Activated T-cell treated with anti-CD3 and anti-CD28 coated beads, Interleukin-2, amount 50 U/mL, for 24 hours (primary cell): ENCODE data around the gene PRMT7.

Source experiments
- DNase-seq: peaks from one replicate; pipeline ENCODE4 v3.0.0-alpha.2; 2020
- H3K27ac Mint-ChIP-seq: 2 replicates; pipeline ENCODE4 v1.8.0; 2020; ENCODE audit warnings: mild to moderate bottlenecking, mixed read lengths
- H3K27me3 Mint-ChIP-seq: 2 replicates; pipeline ENCODE4 v1.8.0; 2020; ENCODE audit warnings: mixed read lengths
- H3K36me3 Mint-ChIP-seq: 2 replicates; pipeline ENCODE4 v1.8.0; 2020; ENCODE audit warnings: low read depth, mixed read lengths
- H3K4me1 Mint-ChIP-seq: 2 replicates; pipeline ENCODE4 v1.8.0; 2020; ENCODE audit warnings: low read depth, mixed read lengths
- H3K4me3 Mint-ChIP-seq: 2 replicates; pipeline ENCODE4 v1.8.0; 2020; ENCODE audit warnings: mild to moderate bottlenecking, moderate library complexity, mixed read lengths
- H3K9me3 Mint-ChIP-seq: 2 replicates; pipeline ENCODE4 v1.8.0; 2020; ENCODE audit warnings: mixed read lengths

PRMT7 gene, protein sequence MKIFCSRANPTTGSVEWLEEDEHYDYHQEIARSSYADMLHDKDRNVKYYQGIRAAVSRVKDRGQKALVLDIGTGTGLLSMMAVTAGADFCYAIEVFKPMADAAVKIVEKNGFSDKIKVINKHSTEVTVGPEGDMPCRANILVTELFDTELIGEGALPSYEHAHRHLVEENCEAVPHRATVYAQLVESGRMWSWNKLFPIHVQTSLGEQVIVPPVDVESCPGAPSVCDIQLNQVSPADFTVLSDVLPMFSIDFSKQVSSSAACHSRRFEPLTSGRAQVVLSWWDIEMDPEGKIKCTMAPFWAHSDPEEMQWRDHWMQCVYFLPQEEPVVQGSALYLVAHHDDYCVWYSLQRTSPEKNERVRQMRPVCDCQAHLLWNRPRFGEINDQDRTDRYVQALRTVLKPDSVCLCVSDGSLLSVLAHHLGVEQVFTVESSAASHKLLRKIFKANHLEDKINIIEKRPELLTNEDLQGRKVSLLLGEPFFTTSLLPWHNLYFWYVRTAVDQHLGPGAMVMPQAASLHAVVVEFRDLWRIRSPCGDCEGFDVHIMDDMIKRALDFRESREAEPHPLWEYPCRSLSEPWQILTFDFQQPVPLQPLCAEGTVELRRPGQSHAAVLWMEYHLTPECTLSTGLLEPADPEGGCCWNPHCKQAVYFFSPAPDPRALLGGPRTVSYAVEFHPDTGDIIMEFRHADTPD

DNA sequence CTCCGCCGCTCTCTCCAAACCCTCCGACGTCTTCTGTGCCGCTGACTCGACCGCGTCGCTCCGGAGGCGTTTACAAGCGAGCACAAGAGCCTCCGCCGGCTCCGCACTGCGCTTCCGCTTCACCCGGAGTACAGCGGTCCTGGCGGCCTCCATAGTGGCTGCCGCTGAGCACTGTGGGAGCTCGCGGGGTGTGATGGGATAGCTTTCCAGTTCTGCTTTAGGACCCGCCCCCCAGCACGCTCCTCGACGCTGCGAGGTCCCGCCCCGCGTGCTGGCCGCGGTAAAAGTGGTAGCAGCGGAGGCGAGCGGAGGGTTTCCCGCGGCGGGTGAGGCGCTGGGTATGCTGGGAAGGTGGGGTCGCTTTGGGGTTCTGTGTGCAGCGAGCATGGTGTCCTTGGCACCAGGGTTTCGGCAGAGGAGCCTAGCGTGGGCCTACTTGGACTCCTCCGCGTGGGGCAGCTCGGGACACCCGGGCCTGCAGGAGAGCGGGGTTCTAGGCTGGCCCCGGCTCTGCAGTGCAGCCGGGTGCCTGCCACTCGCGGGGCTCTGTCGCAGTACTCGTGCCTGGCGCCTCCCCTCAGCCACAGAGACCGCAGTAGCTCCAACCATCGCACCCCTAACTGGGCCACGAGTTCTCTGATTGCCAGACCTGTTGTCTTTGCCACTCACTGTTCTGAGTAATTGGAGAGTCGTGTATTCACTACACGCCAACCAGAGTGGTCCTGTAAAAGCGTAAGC lies at the start of gene PRMT7, which contains the start of gene SLC7A6OS:
Gene PRMT7 (plus strand): TSS at position 246 of the 738 bp plus-strand sequence. CDS start 4,961 bp downstream, outside the sequence.
Gene SLC7A6OS (minus strand): TSS at position 173 of the 738 bp plus-strand sequence. CDS start 20 bp downstream, at position 153.
- peak within 1 kb of the TSS; percentile 96 for H3K4me3 Mint-ChIP-seq
- H3K9me3 Mint-ChIP-seq = no peaks in the 10 kb centered on the region
- H3K27ac Mint-ChIP-seq = peak within 1 kb of the TSS; percentile 98
- H3K36me3 Mint-ChIP-seq = peaks cover 83% of the 10 kb centered on the region
- peak; percentile 92 for DNase-seq
- H3K4me1 Mint-ChIP-seq = peaks cover 53% of the 10 kb centered on the region
- H3K27me3 Mint-ChIP-seq = no peaks in the 10 kb centered on the region

DNA sequence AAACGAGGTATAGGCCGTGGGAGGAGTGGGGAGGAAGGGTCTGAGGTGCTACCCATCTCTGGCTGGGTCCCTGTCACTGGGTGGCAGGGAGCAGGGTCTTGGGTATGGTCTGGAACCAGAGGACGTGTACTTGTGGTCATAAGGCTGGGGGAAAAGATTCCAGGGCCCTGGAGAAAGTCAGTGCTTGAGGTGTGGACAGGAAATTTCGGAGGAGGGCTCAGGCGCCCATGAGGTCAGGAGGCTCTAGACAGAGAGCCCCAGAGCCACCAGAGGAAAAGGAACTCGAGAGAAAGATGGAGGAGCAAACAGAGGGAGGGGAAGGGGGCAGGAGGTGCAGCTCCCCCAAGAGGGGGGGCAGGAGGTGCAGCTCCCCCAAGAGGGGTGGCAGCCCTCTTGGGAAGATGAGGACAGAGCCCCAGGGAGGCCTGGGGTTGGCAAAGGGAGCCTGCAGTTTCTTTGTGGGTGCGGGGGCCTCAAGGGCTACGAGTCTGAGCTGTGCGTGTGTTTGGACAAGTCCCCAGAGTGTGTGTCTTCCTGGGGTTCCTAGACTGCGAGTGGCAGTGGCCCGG lies 47.2 kb upstream of the PRMT7 start:
- no peaks in the 10 kb centered on the region for H3K9me3 Mint-ChIP-seq
- peak overlapping the region; percentile 86 for H3K4me3 Mint-ChIP-seq
- H3K27me3 Mint-ChIP-seq = no peaks in the 10 kb centered on the region
- DNase-seq = no peak
- peak overlapping the region; percentile 97 for H3K27ac Mint-ChIP-seq
- peaks cover 44% of the 10 kb centered on the region for H3K4me1 Mint-ChIP-seq
- H3K36me3 Mint-ChIP-seq = peaks cover 46% of the 10 kb centered on the region

DNA sequence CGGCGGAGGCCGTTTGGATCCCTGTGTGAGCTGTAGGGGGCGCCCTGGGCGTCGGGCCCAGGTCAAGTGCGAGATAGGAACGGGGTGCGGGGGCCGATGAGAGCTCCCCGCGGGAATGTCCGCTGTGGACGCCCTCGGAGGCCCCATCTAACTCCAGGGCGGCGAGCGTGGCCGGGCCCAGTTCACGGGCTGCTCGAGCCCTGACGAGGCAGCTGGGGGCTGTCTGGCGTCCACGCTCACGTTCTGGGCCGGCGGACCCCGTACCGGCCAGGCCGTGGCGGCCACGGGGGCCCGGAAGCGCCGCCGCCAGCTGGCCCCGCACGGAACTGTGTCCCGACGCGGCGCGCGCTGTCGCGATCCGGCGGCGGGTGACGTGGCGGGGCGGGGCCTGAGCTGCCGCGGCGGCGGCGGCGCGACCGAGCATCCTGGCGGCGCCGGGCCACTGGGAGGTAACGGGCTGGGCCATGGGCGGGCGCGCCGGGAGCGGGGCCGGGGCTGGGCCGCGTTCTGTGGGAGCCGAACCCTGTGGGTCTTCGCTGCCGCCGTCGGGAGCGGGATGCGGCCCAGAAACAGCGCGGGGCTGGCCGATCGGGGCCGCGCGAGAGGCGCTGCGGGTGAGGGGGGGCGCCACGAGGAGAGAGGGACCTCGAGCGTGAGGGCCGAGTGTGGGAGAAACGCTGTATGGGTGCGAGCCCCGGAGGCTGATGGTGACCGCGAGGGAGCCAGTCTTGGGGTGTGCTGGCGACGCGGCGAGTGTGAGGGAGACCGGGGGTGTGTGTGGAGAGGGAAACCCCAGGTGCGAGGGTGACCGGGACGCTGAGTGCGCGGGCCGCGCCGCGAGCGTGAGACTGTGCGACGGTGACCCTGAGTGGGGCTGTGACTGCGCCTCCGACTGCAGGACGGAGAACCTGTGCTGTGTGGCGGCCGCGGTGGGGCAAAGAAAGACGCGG lies 46.4 kb upstream of the PRMT7 start, which contains the start of gene SLC7A6:
Gene SLC7A6 (plus strand): TSS at position 399 of the 950 bp plus-strand sequence. CDS start 10,201 bp downstream, outside the sequence.
- Mint-ChIP-seq H3K36me3 (peaks cover 46% of the 10 kb centered on the region), H3K27ac (peak within 1 kb of the TSS; percentile 98), H3K4me1 (peaks cover 51% of the 10 kb centered on the region), H3K27me3 (no peaks in the 10 kb centered on the region), H3K4me3 (peak within 1 kb of the TSS; percentile 86), H3K9me3 (no peaks in the 10 kb centered on the region)
- DNase-seq = peak; percentile 92

DNA sequence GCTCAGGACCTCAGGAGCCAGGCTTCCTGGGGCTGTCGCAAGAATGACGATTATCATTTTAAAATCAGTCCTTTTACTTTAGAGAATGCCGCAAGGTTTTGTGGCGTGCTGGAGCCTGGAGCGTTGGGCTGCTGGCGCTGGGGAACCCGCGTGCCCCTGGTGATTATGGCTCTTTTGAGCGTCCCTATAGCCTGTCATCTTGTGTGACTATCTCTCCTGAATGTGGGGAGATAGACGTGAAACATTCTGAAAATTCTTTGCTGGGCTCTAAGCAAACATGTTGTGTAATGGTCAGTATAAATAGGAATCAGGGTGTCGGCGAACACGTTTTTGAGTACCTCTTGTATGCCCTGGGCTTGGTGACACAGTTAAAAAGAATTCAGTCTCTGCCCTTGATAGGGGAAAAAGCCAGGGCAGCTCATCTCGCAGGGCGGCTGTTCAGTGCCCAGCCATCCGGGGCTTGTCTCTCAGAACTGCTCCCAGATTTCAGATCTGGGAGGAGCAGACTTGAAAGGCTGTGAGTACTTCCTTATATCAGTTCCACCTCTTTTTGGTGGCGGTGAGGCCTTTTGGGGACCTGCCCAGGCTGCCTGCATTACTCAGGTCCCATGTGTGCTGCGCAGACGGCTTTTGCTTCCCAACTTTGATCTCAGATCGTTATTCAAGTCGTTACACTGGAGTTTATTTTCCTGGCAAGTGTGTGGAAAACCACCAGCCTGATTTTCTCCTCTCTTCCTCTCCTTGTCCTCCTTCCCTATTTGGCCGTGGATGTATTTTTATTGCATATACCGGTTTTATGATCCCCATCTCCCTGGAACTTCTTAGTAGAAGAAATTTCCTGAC lies 45.5 kb upstream of the PRMT7 start:
- H3K27me3 Mint-ChIP-seq = no peaks in the 10 kb centered on the region
- H3K27ac Mint-ChIP-seq = peak overlapping the region; percentile 98
- peaks cover 60% of the 10 kb centered on the region for H3K4me1 Mint-ChIP-seq
- H3K9me3 Mint-ChIP-seq = no peaks in the 10 kb centered on the region
- H3K4me3 Mint-ChIP-seq = peak overlapping the region; percentile 86
- DNase-seq = peak; percentile 64
- peaks cover 49% of the 10 kb centered on the region for H3K36me3 Mint-ChIP-seq

DNA sequence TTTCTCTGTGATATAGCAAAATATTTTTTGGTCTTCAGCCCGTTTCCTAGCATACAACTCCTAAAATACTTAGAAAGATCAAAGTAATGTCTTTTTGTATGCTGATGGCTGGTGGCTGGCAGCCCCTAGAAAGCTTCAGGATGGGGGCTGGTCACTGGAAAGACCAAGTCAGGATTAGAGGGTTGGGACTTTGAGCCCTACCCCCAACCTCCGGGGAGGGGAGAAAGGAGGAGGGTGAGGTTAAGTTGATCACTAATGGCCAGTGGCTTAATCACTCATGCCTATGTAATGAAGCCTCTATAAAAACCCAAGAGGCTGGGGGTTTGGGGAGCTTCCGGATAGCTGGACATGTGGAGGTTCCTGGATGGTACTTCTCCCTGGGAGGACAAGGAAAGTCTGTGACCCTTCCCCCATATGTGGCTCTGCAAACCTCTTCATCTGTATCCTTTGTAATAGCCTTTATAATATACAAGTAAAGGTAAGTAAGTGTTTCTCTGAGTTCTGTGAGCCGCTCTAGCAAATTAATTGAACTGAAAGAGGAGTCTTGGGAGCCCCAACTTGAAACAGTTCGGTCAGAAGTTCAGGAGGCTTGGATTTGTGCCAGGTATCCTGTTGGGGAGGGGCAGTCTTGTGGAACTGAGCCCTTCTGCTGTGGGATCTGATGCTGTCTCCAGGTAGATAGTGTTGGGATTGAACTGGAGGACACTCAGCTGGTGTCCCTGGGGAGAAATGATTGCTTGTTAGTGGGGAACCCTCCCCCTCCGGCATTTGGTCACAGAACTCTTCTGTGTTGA lies 43.0 kb upstream of the PRMT7 start:
- H3K4me1 Mint-ChIP-seq = peaks cover 75% of the 10 kb centered on the region
- peak overlapping the region; percentile 60 for H3K4me3 Mint-ChIP-seq
- peak overlapping the region; percentile 93 for H3K27ac Mint-ChIP-seq
- DNase-seq = no peak
- no peaks in the 10 kb centered on the region for H3K9me3 Mint-ChIP-seq
- H3K36me3 Mint-ChIP-seq = peaks cover 73% of the 10 kb centered on the region
- no peaks in the 10 kb centered on the region for H3K27me3 Mint-ChIP-seq

DNA sequence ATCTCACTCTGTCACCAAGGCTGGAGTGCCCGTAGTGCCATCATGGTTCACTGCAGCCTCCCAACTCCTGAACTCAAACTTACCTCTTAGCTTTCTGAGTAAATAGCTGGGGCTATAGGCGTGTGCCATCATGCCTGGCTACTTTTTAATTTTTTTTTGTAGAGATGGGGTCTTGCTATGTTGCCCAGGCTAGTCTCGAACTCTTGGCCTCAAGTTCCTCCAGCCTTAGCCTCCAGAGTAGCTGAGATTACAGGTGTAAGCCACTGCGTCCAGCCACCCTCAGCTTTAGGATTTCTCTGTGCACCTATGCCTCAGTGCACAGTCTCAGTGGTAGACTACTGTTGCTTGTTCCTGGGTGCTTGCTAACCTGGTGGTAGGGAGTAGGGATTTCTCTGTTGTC lies 41.0 kb upstream of the PRMT7 start:
- Mint-ChIP-seq H3K36me3 (peaks cover 89% of the 10 kb centered on the region), H3K4me3 (peak overlapping the region; percentile 47), H3K27me3 (no peaks in the 10 kb centered on the region), H3K27ac (peak overlapping the region; percentile 95), H3K9me3 (no peaks in the 10 kb centered on the region), H3K4me1 (peaks cover 85% of the 10 kb centered on the region)
- no peak for DNase-seq

DNA sequence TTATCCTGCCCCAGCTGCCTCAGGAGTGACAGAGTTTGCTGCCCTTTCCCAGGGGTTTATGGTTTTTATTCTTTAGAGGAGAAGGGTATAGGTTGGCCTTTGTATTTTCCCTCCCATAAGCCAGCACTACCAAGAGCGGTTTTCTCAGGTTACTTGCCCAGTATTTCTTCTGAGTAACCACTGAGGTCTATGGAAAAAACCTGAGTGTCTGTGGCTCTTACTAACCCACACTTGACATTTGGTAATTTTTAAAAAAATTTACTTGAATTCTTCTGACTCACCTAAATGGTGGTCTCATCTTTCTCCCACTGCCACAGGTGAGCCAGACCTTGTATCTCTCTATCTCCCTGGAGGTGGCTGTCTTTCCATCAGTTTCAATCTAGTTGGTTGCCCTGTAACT lies 40.5 kb upstream of the PRMT7 start:
- H3K4me1 Mint-ChIP-seq = peaks cover 90% of the 10 kb centered on the region
- no peaks in the 10 kb centered on the region for H3K9me3 Mint-ChIP-seq
- peaks cover 89% of the 10 kb centered on the region for H3K36me3 Mint-ChIP-seq
- peak overlapping the region; percentile 39 for H3K4me3 Mint-ChIP-seq
- H3K27me3 Mint-ChIP-seq = no peaks in the 10 kb centered on the region
- DNase-seq = no peak
- peak overlapping the region; percentile 95 for H3K27ac Mint-ChIP-seq

DNA sequence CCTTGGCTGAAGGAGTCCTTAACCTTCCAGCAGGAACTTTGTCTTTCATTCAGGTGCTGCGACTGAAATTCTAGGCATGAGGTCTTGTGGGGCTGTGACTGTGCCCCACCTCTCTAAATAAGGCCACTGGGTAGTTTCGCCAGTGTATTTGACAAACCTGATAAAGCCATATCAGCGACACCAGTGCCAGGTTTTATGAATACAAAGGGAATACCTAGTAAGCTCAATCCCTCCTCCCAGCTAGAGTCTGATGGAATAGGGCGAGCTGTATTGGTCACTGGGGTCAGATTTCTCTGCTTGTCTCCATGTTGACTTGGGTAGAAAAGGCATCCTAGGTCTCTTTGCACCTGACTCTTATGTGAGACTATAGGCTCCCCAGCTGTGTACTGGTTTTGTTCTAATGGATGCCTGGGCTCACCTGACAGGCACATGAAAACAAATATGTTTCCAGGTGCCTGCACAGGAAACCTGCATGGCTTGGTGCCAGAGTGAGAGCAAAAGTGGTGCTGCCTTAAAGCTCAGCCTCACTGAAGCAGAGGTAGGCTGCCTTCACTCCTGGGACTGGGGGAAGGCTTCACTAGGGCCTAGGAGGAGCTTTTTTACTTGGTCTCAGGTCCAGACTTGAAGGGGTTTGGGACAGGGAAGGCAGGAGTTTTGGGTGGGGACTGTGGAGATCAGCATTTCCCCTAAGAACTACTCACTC lies 38.2 kb upstream of the PRMT7 start:
- H3K4me1 Mint-ChIP-seq = peaks cover 88% of the 10 kb centered on the region
- H3K27ac Mint-ChIP-seq = peak overlapping the region; percentile 95
- H3K36me3 Mint-ChIP-seq = peaks cover 93% of the 10 kb centered on the region
- DNase-seq = no peak
- no peaks in the 10 kb centered on the region for H3K27me3 Mint-ChIP-seq
- H3K9me3 Mint-ChIP-seq = no peaks in the 10 kb centered on the region
- H3K4me3 Mint-ChIP-seq = peak overlapping the region; percentile 63

DNA sequence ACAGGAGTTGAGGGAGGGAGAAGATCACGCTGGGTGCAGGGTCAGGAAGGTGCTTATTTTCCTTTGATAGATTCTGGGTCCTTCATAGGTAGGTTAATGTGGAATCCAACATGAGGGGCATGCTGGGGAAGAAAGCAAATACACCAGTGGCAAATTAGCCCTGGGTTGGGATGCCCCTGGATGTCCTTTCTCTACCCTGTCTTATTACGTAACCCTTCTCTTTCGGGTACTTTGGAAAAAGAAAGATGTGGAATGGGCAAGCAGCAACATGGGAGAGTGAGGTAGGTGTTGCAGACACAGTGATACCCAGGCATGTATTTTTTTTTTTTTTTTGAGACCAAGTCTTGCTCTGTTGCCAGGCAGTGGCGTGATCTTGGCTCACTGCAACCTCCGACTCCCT lies 37.4 kb upstream of the PRMT7 start:
- H3K9me3 Mint-ChIP-seq = no peaks in the 10 kb centered on the region
- H3K27me3 Mint-ChIP-seq = no peaks in the 10 kb centered on the region
- peaks cover 80% of the 10 kb centered on the region for H3K4me1 Mint-ChIP-seq
- H3K4me3 Mint-ChIP-seq = peak overlapping the region; percentile 63
- H3K27ac Mint-ChIP-seq = peak overlapping the region; percentile 95
- DNase-seq = no peak
- peaks cover 90% of the 10 kb centered on the region for H3K36me3 Mint-ChIP-seq

DNA sequence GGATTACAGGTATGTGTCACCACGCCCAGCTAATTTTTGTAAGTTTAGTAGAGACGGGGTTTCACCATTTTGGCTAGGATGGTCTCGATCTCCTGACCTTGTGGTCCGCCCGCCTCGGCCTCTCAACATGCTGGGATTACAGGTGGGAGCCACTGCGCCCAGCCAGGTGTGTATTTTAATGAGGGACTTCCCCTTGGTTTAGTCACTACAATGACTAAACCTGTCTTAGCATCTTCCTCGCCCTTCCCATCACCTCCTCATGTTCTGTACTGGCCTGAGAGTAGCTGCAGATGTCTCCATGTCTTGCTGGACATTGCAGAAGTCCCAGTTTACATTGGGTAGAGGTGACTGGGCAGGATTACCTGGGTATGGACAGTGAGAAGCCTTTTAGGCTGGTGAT lies 36.9 kb upstream of the PRMT7 start:
- no peak for DNase-seq
- peaks cover 77% of the 10 kb centered on the region for H3K4me1 Mint-ChIP-seq
- peak overlapping the region; percentile 25 for H3K4me3 Mint-ChIP-seq
- H3K9me3 Mint-ChIP-seq = no peaks in the 10 kb centered on the region
- no peaks in the 10 kb centered on the region for H3K27me3 Mint-ChIP-seq
- H3K36me3 Mint-ChIP-seq = peaks cover 86% of the 10 kb centered on the region
- peak overlapping the region; percentile 95 for H3K27ac Mint-ChIP-seq

DNA sequence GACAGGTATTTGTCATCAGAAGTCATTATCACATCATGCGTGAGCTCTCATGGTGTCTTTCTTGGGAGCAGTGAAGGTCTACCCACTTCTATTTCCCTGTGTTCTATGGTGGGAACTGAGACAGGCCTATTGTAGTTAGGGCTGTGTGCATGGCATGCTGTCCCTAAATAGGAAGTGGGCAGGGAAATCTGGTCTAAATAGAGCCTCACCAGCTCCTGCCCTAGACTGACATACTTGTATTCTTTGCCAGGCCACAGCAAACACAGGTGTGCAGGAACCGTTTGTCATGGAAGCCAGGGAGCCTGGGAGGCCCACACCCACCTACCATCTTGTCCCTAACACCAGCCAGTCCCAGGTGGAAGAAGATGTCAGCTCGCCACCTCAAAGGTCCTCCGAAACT lies 36.4 kb upstream of the PRMT7 start:
- Mint-ChIP-seq H3K27ac (peak overlapping the region; percentile 95), H3K4me1 (peaks cover 75% of the 10 kb centered on the region), H3K4me3 (no peak overlapping the region), H3K27me3 (no peaks in the 10 kb centered on the region), H3K9me3 (no peaks in the 10 kb centered on the region), H3K36me3 (peaks cover 86% of the 10 kb centered on the region)
- DNase-seq = no peak
